ENCODE measurements around the gene PNPLA2.

Gene PNPLA2

DNA sequence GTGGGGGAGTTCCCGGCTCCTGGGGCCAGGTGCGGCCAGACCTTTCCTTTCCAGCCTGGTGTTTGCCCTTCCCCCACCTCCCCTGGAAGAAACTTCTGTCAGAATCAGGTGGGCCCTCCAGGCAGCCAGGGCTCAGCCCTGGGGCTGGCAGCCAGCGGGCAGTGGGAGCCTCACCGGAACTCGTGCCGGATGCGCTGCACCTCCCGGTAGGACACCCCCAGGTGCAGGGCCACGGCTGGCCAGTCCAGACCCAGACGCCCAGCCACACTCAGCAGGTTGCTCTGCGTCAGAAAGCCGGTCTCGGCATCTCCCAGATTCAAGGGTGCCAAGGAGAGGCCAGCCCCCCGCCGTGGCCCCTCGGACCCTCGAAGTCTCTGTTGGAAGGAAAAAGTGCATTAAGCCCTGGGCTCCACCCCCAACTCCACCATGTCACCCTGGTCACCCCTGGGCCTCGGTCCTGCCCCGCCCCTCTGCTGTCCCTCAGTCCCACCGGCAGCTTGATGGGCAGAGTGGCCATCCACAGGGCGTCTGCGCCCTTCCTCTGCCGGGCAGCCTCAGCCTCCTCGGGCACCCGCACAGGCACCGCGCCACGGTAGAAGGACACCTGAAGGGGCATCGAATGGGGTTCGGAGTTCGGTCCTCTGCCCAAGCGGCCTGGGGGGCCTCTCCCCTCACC lies 18.9 kb upstream of the PNPLA2 start:
- no peak for DNase-seq

DNA sequence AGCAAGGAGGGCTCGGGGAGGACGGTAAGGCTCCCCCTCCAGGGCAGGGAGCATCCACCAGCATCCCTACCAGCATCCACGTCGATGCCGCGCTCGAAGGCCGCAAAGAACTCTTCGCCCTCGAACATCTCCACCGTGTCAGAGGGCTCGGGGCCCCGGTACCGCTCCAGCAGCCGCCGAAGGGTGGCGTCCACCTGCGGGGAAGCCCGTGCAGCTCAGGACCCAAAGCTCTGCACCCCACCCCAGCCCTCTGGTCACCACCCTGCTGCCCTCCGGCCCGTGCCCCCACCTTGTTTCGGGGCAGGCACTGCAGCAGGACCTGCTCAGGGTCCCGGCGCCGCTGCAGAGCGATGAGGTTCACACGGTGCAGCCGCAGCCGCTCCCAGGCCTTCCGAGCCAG lies 18.2 kb upstream of the PNPLA2 start:
- DNase-seq, result no peak

DNA sequence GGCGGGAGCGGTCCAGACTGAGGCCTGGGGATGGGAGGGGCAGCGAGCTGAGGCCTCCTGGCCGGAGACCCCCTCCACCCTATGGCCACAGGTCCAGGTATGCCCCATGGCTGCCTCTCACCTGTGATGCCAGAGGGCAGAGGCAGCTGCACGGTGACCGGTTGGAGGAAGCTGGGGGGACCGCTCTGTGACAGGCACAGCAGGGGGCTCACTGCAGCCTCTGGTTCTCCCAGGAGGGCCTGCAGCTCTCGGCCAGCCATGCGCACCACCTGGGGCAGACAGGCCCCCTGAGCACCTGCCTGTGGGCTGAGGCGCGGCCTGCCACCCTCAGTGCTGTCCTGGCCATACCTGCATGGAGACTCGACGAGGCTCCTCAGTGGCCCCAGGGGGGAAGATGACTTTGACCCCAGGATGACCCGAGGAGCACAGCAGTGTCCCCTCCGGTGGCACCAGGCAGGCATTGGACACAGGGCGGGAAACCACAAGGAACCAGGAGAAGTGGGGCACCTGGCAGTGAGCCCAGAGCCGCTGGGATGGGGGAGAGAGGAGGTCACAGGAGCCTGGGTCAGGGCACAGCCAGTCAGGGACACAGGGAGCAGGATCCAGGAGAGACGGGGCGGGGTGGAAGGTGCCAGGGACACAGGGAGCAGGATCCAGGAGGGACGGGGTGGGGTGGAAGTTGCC lies 17.5 kb upstream of the PNPLA2 start:
- no peak for DNase-seq

DNA sequence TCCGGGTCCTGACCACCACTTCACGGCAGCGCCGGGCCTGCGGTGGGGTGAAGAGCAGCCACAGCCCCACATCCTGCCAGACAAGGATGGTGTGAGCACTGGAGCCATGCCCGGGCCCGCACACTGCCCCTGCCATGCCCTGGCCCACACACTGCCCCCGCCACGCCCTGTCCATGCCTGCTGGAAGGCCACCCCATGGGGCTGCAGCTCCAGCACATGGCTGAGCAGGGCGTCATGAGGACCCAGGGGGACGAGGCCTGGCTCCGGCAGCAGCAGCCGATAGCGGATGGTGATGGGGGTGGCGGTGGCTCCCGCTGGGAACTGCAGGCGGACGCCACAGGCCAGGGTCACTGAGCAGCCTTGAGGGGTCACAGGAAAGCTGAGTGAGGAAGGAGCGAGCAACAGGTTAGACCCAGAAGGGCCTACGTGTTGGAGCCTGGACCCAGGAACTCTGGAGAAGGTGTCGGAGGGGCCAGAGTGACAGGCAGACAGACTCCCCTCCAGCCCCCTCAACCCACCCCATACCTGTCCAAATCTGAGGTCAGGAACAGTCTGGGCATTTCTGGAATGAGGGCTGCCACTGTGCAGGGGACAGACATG lies 16.6 kb upstream of the PNPLA2 start:
- DNase-seq, result no peak

DNA sequence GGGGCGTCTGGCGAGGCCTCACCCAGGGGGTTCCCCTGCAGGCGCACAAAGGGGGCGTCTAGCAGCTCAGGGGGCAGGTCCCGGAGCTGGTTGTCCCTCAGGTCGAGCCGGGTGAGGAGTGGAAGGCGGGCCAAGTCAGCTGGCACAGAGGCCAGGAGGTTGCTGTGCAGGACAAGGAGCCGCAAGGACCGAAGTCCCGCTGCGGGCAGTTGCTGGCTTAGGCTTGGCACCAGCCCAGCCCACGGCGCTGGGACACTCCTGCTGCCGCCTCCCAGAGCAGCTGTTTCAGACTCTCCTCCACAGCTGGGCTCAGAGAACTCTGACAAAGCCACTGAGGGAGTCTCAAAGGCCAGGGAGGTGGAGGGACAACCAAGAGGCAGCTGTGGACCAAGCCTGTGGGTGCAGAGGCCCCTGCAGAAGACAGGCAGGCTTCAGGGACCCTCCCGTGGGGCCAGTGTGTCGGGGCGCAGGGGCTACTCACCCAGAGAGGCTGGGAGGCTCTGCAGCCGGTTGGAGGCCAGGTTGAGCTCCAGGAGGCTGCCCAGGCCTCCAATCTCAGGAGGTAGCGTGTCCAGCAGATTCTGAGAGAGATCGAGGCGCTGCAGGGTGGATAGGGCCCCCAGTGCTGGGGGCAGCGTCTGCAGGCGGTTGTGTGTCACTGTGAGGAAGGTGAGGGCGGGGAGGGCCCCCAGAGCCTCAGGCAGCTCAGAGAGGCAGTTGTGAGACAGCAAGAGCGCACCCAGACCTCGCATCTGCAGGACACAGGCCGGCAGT lies 15.8 kb upstream of the PNPLA2 start:
- DNase-seq, result no peak

DNA sequence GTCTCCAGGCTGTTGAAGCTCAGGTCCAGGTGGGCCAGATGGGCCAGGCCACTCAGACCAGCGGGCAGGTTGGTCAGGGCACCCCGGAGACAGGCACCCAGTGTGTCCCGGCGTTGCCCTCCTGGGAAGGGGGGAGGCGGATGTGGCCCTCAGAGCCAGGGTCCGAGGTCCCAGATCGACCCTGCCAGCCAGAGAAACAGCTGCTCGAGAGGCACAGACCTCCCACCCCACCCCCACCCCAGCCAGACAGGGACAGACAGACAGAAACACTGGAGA lies 15.3 kb upstream of the PNPLA2 start:
- no peak for DNase-seq

DNA sequence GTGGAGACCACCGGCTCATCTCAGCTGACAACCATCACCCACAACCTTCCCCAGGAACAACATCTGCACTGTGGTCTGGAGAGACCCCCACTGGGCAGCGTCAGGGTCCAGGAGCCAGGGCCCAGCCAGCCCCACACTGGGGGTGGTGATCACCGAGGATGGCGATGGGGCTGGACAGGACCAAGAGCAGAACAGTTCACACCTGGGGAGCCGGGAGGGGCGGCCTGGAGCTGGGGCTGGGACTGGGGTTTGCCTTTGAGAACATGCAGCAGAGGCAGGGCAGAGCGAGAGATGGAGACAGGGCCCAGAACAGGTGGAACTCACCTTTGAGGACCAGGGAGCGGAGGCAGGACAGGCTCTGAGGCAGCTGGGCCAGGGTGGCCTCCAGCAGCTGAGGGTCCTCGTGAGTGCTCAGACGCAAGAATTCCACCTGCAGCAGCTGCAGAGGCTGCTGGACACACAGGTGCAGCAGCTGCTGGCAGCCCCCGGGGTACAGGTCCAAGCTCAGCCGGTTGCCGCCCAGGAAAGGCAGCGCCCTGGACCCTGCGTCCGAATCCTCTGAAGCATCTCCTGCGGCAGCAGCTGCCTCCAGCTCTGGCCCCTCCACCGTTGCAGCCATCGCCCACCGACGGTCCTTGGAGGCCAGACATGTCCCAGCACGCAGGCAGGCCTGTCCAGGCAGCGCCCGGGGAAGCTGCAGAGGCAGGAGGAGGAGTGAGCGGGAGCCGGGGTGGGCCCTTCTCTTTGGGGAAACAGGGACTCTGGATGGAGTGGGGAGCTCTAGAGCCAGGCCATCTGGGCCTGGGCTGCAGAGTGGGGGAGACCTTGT lies 14.7 kb upstream of the PNPLA2 start:
- no peak for DNase-seq

DNA sequence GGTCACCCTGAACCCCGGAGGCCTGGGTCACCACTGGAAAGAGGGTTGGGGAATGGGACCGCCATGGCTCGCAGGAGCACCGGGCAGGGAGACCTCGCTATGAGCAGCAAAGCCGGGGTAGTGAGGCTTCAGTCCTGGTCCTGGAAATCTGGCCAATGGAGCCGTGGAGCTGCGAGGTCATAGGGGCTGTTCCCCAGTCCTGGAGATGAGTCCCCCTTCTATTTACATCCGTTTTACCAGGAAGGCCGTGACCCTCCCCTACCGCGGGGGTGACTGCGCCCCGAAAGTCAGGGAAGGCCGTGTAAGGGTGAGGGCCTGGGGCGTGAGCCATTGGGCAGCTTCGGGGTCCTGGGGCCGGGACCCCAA lies 14.1 kb upstream of the PNPLA2 start:
- DNase-seq, result no peak

DNA sequence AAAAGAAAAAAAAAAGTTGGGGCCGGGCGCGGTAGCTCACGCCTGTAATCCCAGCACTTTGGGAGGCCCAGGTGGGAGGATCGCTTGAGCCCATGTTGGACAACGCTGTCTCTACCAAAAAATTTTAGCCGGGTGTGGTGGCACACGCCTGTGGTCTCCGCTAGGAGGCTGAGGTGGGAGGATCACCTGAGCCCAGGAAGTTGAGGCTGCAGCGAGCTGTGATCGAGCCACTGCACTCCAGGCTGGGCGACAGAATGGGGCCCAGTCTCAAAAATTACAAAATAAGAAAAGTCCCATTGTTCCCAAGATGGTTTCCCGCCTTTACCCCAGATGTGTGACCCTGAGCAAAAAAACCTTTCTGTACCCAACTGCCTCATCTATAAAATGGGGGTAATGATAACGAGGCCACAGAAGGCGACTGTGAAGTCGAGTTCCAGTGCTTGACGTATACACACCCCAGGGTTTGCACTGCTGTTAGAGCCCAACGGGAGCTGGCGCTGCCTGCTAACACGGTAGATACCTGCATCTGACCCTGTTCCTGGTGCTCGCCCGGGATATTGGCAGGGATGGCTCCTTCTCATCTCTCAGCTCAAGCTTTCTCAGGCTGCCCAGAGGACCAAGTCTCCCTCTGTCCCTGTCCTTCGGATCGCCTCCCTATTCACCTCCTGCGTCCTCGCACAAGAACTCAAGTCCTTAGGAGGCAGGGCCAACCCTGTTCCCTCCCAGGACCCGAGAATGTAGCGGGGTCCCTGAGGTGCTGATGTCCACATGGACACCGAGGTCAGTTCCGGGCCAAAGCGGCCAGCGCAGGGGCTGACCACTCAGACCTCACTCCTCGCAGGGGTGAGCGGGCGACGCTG lies 10.1 kb upstream of the PNPLA2 start:
- DNase-seq, result no peak

DNA sequence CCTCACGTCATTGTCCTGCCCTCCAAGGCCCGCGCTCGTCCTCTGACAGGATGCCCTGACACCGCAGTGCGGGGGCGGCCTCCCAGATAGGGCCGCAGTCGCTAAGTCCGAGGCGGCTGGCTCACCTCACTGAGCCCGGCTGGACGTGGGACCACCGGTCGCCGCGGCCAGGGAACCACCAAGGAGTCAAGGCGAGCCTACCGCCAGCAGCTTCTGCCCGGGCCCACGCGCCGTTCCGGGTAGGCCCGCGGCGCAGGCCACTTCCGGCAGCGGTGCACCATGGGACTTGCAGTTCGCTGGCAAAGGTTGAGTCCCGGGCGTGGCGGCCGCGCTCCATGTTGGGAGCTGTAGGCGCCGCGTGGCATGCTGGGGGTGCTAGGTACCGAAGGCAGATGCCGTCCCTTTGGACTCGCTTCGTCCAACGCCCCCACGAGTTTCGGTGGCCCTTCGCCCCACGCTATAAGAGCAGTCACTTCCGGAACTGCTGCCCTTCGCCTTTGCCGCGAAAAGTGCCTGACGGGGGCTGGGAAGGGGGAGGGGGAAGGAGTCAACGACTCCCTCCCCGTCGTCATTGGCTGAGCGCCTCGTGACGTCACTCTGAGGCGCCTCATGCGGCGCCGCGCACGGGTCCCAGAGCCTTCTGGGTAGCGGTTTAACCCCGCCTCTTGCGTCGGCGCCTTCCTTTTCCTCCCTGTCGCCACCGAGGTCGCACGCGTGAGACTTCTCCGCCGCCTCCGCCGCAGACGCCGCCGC lies 9.3 kb upstream of the PNPLA2 start, which contains the start of gene RPLP2:
RPLP2 (plus strand) TSS at position 681 of the 753 bp plus-strand sequence. CDS start 268 bp downstream, outside the sequence.
- peak; percentile 87 to 88 for DNase-seq

DNA sequence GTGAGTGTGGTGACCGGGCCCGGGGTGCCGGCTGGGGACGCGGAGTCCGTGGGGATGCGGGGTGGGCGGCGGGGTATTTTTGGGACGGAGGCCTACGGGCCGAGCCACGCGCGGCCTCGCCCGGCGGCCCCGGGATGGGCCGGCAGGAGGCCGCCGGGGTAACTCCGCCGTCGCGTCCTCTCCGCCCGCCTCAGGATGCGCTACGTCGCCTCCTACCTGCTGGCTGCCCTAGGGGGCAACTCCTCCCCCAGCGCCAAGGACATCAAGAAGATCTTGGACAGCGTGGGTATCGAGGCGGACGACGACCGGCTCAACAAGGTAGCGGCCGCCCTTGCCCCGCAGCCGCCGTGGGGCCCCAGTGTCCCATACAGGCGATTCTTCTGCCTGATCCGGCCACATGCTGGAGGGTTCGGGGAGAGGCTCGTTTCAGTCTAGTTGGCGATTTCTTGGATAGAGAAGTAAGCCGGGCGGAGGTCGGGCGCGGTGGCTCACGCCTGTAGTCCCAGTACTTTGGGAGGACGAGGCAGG lies 8.6 kb upstream of the PNPLA2 start:
- DNase-seq, result no peak

DNA sequence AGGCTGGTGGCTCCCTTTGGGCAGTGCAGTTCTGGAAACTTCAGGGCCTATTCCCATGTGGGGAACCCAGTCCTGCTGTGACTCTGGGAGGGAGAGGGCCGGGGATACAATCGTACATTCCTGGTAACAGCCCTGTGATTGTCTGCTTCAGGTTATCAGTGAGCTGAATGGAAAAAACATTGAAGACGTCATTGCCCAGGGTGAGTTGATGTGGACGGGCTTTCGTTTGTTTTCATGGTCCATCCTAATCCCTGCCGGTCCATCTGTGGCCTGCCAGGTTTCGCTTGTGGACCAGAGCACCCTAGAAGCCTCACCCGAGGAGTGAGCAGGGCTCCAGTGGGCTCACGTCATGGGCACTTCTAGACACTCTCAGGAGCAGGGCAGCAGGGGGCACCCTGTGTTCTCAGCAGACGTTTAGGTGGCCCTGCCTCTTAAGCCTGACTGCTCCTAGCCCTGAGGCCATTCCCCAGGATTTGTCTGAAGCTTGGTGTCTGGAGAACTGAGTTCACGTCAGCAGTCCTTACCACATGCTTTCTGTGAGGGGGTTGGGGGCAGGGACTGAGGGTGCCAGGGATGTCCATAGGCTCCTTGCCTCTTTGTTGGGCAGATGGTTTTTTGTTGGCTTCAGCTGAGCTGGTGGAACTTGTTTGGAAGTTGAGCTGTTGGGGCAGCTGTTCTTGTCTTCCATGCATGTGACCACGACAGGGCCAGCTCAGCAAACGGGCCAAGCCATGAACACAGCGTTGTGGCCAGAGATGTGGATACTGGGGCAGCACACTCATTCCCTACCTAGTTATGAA lies 7.1 kb upstream of the PNPLA2 start:
- peak in 1 of 2 experiments; percentile 7 for DNase-seq

DNA sequence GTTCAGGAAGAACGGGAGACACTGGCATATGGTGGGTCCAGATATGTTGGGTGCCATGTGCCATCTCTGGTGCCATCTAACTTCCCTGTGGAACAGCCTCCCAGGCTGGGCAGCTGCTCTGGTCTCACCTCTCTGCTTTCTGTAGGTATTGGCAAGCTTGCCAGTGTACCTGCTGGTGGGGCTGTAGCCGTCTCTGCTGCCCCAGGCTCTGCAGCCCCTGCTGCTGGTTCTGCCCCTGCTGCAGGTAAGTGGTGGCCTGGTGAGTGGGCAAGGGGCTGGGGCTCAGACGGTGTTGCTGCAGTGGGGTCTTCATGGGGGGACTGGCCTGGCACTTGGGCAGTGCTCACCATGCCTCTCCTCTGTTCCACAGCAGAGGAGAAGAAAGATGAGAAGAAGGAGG lies 6.3 kb upstream of the PNPLA2 start:
- no peak for DNase-seq

DNA sequence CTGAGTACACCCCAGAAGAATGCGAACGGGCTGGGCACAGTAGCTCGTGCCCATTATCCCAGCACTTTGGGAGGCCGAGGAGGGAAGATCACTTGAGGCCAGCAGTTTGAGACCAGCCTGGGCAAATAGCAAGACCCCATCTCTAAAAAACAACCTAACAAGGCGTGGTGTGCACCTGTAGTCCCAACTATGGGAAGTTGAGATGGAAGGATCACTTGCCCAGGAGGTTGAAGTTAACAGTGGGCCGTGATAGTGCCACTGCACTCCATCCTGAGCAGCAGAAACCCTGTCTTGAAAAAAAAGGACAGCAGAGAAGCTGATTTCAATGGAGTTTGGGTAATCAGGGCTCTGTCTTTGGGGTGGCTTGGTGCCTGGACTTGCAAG lies 5.7 kb upstream of the PNPLA2 start:
- DNase-seq, result no peak

DNA sequence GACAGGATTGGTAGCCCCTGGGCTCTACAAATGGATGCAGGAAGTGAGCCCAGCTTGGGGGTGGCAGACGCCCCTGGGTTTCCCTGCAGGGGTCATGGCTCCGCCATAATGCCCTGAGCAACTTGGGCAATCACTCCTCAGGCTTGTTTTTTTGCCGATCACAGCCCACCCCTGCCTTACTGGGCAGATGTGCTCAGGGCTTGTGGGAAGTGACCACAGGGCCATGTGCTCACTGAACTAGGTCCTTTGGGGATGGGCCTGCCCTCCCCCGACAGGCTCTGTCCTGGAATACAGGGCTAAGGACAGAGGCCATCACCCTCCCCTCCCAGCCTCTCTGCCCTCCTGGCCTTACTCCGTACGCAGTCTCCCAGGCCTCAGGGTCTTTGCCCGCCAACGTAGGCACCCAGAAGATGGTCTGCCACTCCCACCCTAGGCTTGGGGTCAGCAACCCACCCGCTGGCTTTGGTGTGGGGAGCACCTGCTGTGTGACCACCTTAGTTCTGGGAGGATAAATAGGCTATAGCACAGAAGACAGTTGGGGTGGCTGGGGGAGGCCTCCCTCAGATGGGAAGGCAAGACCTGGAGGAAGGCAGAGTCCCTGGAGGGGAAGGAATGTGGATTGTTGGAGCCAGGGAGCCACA lies 5.1 kb upstream of the PNPLA2 start:
- DNase-seq, result no peak

DNA sequence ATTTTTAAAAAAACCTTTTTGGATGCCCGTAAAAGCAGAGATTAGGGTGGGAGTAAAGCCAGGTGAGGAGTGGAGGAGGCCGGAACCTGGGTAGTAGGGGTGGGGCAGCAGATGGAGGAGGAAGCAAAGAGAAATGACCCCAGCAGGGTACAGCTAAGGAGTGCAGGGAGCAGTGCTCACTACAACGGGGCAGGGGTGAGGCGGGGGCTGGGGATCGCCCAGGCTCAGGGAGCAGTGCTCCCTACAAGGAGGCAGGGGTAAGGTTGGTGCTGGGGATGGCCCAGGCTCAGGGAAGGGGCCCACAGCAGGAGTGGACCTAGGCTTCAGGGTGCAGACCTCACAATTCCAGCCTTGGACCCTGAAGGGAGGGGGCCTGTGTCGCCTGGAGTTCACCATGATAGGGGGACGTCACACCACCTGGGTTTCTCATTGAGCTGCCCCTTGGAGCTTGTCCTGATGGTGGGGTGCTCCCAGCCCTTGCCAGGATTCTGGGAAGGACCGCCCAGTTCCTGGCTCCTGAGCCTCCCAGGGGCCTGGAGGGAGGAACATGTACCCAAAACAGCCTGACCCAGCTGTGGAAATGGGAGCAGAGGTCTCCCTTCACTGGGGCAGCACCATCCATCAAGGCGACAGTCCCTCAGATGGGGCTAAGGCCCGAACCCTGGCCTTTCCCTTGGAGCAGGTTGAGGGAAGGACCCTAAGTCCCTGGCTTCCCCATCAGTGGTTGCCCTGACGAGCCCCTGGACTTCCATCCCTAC lies 2.9 kb upstream of the PNPLA2 start:
- no peak for DNase-seq

DNA sequence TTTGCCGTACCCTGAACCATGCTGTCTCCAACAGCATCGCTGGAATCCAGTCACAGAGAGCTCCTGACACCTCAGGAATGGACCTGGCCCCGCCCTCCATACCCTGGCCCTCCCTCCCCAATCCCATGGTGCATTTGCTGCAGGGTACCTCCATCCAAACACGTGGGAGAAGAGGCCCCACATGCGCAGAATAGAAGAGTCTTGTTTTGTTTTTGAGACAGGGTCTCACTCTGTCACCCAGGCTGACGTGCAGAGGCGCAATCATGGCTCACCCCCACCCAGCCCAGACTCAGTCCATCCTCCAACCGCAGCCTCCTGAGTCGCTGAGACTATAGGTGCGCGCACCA lies 2.3 kb upstream of the PNPLA2 start:
- no peak for DNase-seq

DNA sequence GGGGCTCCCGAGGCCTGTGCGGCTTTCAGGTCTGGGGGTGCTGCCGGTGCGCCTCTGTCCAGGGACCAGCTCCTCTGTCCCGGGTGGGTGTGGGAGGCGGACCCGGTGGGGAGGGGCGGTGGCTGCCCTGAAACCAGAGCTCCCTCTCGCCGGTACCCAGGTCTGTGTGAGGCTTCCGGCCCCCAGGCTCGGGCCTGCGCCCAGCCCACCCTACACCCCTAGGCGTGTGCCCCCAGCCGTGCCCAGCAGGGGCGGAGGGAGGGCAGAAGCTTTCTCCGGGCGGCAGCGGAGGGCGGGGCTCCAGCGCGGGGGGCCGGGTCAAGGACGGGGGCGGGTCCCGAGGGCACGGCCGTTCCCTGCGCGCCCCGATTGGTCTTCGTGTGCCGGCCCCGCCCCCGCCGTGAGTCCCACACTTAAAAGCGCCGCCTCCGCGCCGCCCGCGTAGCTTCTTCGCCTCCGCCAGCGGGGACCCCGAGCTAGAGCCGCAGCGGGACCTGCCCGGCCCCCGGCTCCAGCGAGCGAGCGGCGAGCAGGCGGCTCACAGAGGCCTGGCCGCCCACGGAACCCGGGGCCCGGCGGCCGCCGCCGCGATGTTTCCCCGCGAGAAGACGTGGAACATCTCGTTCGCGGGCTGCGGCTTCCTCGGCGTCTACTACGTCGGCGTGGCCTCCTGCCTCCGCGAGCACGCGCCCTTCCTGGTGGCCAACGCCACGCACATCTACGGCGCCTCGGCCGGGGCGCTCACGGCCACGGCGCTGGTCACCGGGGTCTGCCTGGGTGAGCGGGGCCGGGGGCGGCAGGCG lies 616 bp downstream of the PNPLA2 start:
- peak; percentile 69 to 85 for DNase-seq
